SU-DHL-6 (cell line): ENCODE data around the gene SNAP91.
"Not testable (repeated sequence)": the region's sequence is repeated elsewhere in the genome, so short reads cannot be mapped to it uniquely, and the experiment has no call there.

Experiments
- CTCF ChIP-seq: fragments of 200-600 bp; sonication (generic); IDR thresholded peaks from one replicate; pipeline ENCODE4 v1.5.1; 2017; ENCODE audit warnings: antibody characterized with exemption, mild to moderate bottlenecking, low read length, moderate library complexity; ENCODE audit not compliant: insufficient read depth, poor library complexity, severe bottlenecking
- EZH2phosphoT487 ChIP-seq: fragments of 200-600 bp; sonication (generic), shearing (Covaris generic); conservative IDR thresholded peaks from 2 replicates; pipeline ENCODE4 v1.6.1; 2018; ENCODE audit warnings: mild to moderate bottlenecking, antibody characterized with exemption, low read length, moderate library complexity, mixed read lengths

GRCh38 chr6:83550482-83550881, 158.4 kb downstream of the SNAP91 start:
- TF ChIP-seq CTCF, EZH2phosphoT487: not testable (repeated sequence)
